ENCODE data around the gene OSBP2.

The OSBP2 gene

GRCh38 chr22:30652852-30653251 lies 41.8 kb upstream of the OSBP2 start:
- H3K9me2 ChIP-seq (replicated peaks; ENCODE audit: control insufficient read depth, low read length) = no peaks in the 10 kb centered on the region
- no peaks in the 10 kb centered on the region for H3F3A ChIP-seq (ENCODE audit: control insufficient read depth, insufficient read depth)
- H3K36me3 ChIP-seq (ENCODE audit: control insufficient read depth, low read length) = no peaks in the 10 kb centered on the region
- H3K79me2 ChIP-seq (ENCODE audit: control insufficient read depth, low read length) = no peaks in the 10 kb centered on the region
- no peak overlapping the region for H3K27ac ChIP-seq (ENCODE audit: low read depth, low read length)
- H3K27me3 ChIP-seq (ENCODE audit: control insufficient read depth, low read length) = no peaks in the 10 kb centered on the region
- H3K9me3 ChIP-seq (ENCODE audit: control insufficient read depth, insufficient read depth, low read length) = no peaks in the 10 kb centered on the region
- H3K4me3 ChIP-seq (ENCODE audit: low read length) = no peak overlapping the region
- TF ChIP-seq CTCF (IDR thresholded peaks at IDR 0.05; ENCODE audit: low read depth, low read length, poor library complexity, severe bottlenecking) (no peak), EZH2phosphoT487 (IDR thresholded peaks at IDR 0.05; ENCODE audit: borderline replicate concordance, low read length) (no peak)
- no peak overlapping the region for H3K4me2 ChIP-seq (ENCODE audit: low read length)
- no peaks in the 10 kb centered on the region for H3K4me1 ChIP-seq (ENCODE audit: control insufficient read depth, low read length)
- H4K20me1 ChIP-seq (ENCODE audit: control insufficient read depth, insufficient read depth, low read depth, low read length) = no peaks in the 10 kb centered on the region

- H3K79me2 ChIP-seq (ENCODE audit: control insufficient read depth, low read length) = no peaks in the 10 kb centered on the region
- H3K4me3 ChIP-seq (ENCODE audit: low read length) = no peak overlapping the region
- H3K36me3 ChIP-seq (ENCODE audit: control insufficient read depth, low read length) = no peaks in the 10 kb centered on the region
- TF ChIP-seq CTCF (IDR thresholded peaks at IDR 0.05; ENCODE audit: low read depth, low read length, poor library complexity, severe bottlenecking) = no peak
- TF ChIP-seq EZH2phosphoT487 (IDR thresholded peaks at IDR 0.05; ENCODE audit: borderline replicate concordance, low read length) = no peak
- H3K4me2 ChIP-seq (ENCODE audit: low read length) = no peak overlapping the region
- no peaks in the 10 kb centered on the region for H4K20me1 ChIP-seq (ENCODE audit: control insufficient read depth, insufficient read depth, low read depth, low read length)
- no peaks in the 10 kb centered on the region for H3K27me3 ChIP-seq (ENCODE audit: control insufficient read depth, low read length)
- H3F3A ChIP-seq (ENCODE audit: control insufficient read depth, insufficient read depth) = no peaks in the 10 kb centered on the region
- no peak overlapping the region for H3K27ac ChIP-seq (ENCODE audit: low read depth, low read length)
- H3K4me1 ChIP-seq (ENCODE audit: control insufficient read depth, low read length) = no peaks in the 10 kb centered on the region
- H3K9me2 ChIP-seq (replicated peaks; ENCODE audit: control insufficient read depth, low read length) = no peaks in the 10 kb centered on the region
- H3K9me3 ChIP-seq (ENCODE audit: control insufficient read depth, insufficient read depth, low read length) = no peaks in the 10 kb centered on the region
Observed at GRCh38 chr22:30654361-30654760, 40.3 kb upstream of the OSBP2 start.

GRCh38 chr22:30655532-30655931 lies 39.1 kb upstream of the OSBP2 start:
- Histone ChIP-seq H3K4me3 (ENCODE audit: low read length) (no peak overlapping the region), H3K79me2 (ENCODE audit: control insufficient read depth, low read length) (no peaks in the 10 kb centered on the region), H3K9me2 (replicated peaks; ENCODE audit: control insufficient read depth, low read length) (no peaks in the 10 kb centered on the region), H3K4me1 (ENCODE audit: control insufficient read depth, low read length) (no peaks in the 10 kb centered on the region), H3K27ac (ENCODE audit: low read depth, low read length) (no peak overlapping the region), H3K36me3 (ENCODE audit: control insufficient read depth, low read length) (no peaks in the 10 kb centered on the region), H3K27me3 (ENCODE audit: control insufficient read depth, low read length) (no peaks in the 10 kb centered on the region), H3K4me2 (ENCODE audit: low read length) (no peak overlapping the region), H4K20me1 (ENCODE audit: control insufficient read depth, insufficient read depth, low read depth, low read length) (no peaks in the 10 kb centered on the region), H3K9me3 (ENCODE audit: control insufficient read depth, insufficient read depth, low read length) (no peaks in the 10 kb centered on the region), H3F3A (ENCODE audit: control insufficient read depth, insufficient read depth) (no peaks in the 10 kb centered on the region)
- TF ChIP-seq EZH2phosphoT487 (IDR thresholded peaks at IDR 0.05; ENCODE audit: borderline replicate concordance, low read length) = no peak
- TF ChIP-seq CTCF (IDR thresholded peaks at IDR 0.05; ENCODE audit: low read depth, low read length, poor library complexity, severe bottlenecking) = no peak

- no peaks in the 10 kb centered on the region for H3F3A ChIP-seq (ENCODE audit: control insufficient read depth, insufficient read depth)
- H3K9me3 ChIP-seq (ENCODE audit: control insufficient read depth, insufficient read depth, low read length) = no peaks in the 10 kb centered on the region
- H3K27me3 ChIP-seq (ENCODE audit: control insufficient read depth, low read length) = no peaks in the 10 kb centered on the region
- no peaks in the 10 kb centered on the region for H3K36me3 ChIP-seq (ENCODE audit: control insufficient read depth, low read length)
- H3K79me2 ChIP-seq (ENCODE audit: control insufficient read depth, low read length) = no peaks in the 10 kb centered on the region
- H3K9me2 ChIP-seq (replicated peaks; ENCODE audit: control insufficient read depth, low read length) = no peaks in the 10 kb centered on the region
- H3K4me2 ChIP-seq (ENCODE audit: low read length) = no peak overlapping the region
- TF ChIP-seq EZH2phosphoT487 (IDR thresholded peaks at IDR 0.05; ENCODE audit: borderline replicate concordance, low read length) = no peak
- TF ChIP-seq CTCF (IDR thresholded peaks at IDR 0.05; ENCODE audit: low read depth, low read length, poor library complexity, severe bottlenecking) = no peak
- H3K4me1 ChIP-seq (ENCODE audit: control insufficient read depth, low read length) = peaks cover 7% of the 10 kb centered on the region
- no peaks in the 10 kb centered on the region for H4K20me1 ChIP-seq (ENCODE audit: control insufficient read depth, insufficient read depth, low read depth, low read length)
- no peak overlapping the region for H3K4me3 ChIP-seq (ENCODE audit: low read length)
- H3K27ac ChIP-seq (ENCODE audit: low read depth, low read length) = no peak overlapping the region
Observed at GRCh38 chr22:30662040-30662439, 32.6 kb upstream of the OSBP2 start.
